K562 (cell line): ENCODE results near the gene RSRC1. TPM values are rescaled to one million over a fixed set of nuclear protein-coding genes. Genes with fewer than 3 reads are reported as not detected.
A peak's percentile ranks its signal among the peaks of the same experiment; 100 is the strongest.

ENCODE experiments used
- ATAC-seq: fragments of 200-7000 bp; cut with Tn5 transposase; 3 replicates; pipeline ENCODE4 v1.9.1; 2020; ENCODE audit warnings: moderate library complexity
- BruUV-seq: library from RNA; stranded (reverse); fragments of 400-500 nt; replicated peaks from 2 replicates; lab custom pipeline; 2021; lab: Mats Ljungman, UMichigan
- CTCF ChIA-PET: fragments of 300-600 bp; formaldehyde crosslinking; extraction: SDS; loops from one replicate; lab custom pipeline; 2021; ENCODE audit warnings: low intra/inter-chr PET ratio; lab: Yijun Ruan, JAX
- POLR2A ChIA-PET: fragments of 300-600, 350-650 bp; sonication (Branson Sonifier 250); formaldehyde crosslinking; extraction: SDS; loops from one replicate; lab custom pipeline; 2021; ENCODE audit warnings: antibody characterized with exemption, inconsistent platforms; lab: Yijun Ruan, JAX
- DNase-seq, 4 experiments: peaks; one replicate each; pipeline versions ENCODE4 v3.0.0 to v3.0.0-alpha.2; 2011 to 2018; ENCODE audit warnings: low spot score in 3 of 4, mixed read lengths in 3 of 4; ENCODE audit errors: extremely low read depth in 1 of 4
- FAIRE-seq: peaks from 2 replicates; lab custom pipeline; 2011; peaks lifted over from hg19 to GRCh38; lab: Jason Lieb, UNC
- H2AFZ ChIP-seq: 2 replicates; pipeline ENCODE4 v1.6.0; 2011; ENCODE audit warnings: low read depth, low read length, control low read depth, inconsistent platforms
- H3K27ac ChIP-seq: fragments of 200-600 bp; 3 replicates; pipeline ENCODE4 v1.8.0; 2011; ENCODE audit warnings: low read depth, mild to moderate bottlenecking, control low read depth, inconsistent platforms, low read length, moderate library complexity, mixed read lengths; ENCODE audit errors: extremely low read depth
- H3K27me3 ChIP-seq, 2 experiments: fragments of 300-600 bp in 1 of 2; 2 replicates in 1 of 2; 3 replicates in 1 of 2; pipeline versions ENCODE4 v1.6.0 to v1.8.0; 2011; ENCODE audit warnings: inconsistent platforms in 2 of 2, low read length in 2 of 2, mild to moderate bottlenecking in 1 of 2, mixed read lengths in 1 of 2, moderate library complexity in 1 of 2; ENCODE audit not compliant: control insufficient read depth in 2 of 2, insufficient read depth in 2 of 2
- H3K36me3 ChIP-seq: fragments of 300-600 bp; 3 replicates; pipeline ENCODE4 v1.8.0; 2011; ENCODE audit warnings: mild to moderate bottlenecking, low read length, inconsistent platforms; ENCODE audit not compliant: control insufficient read depth, insufficient read depth
- H3K4me1 ChIP-seq, 2 experiments: fragments of 200-600 bp in 1 of 2; replicated peaks in 1 of 2; 2 replicates in 1 of 2; 3 replicates in 1 of 2; pipeline versions ENCODE4 v1.5.1 to v1.8.0; 2011; ENCODE audit warnings: inconsistent platforms in 2 of 2, low read length in 2 of 2, mild to moderate bottlenecking in 1 of 2, mixed read lengths in 1 of 2, moderate library complexity in 1 of 2; ENCODE audit not compliant: control insufficient read depth in 2 of 2, insufficient read depth in 2 of 2
- H3K4me2 ChIP-seq: 2 replicates; pipeline ENCODE4 v1.6.1; 2011; ENCODE audit warnings: low read length, control low read depth, inconsistent platforms, mixed read lengths; ENCODE audit not compliant: insufficient read depth
- H3K4me3 ChIP-seq: fragments of 200-600 bp; sonication (generic), shearing (Covaris generic); 2 replicates; pipeline ENCODE4 v1.5.1; 2016; ENCODE audit warnings: control low read depth, inconsistent platforms
- H3K79me2 ChIP-seq: fragments of 200-600 bp; 3 replicates; pipeline ENCODE4 v1.8.0; 2011; ENCODE audit warnings: low read length, inconsistent platforms; ENCODE audit not compliant: control insufficient read depth, insufficient read depth
- H3K9ac ChIP-seq, 2 experiments: 2 replicates each; pipeline versions ENCODE4 v1.6.0 to v1.6.1; 2011; ENCODE audit warnings: low read depth in 2 of 2, low read length in 2 of 2, control low read depth in 1 of 2, inconsistent platforms in 1 of 2, mild to moderate bottlenecking in 1 of 2, mixed read lengths in 1 of 2; ENCODE audit not compliant: insufficient read depth in 1 of 2
- H3K9me1 ChIP-seq: one replicate; pipeline ENCODE4 v1.6.0; 2011; ENCODE audit warnings: inconsistent platforms, mild to moderate bottlenecking, low read length, moderate library complexity; ENCODE audit not compliant: control insufficient read depth, insufficient read depth
- H3K9me3 ChIP-seq: replicated peaks from 2 replicates; pipeline ENCODE4 v1.5.1; 2011; ENCODE audit warnings: low read depth, low read length, inconsistent platforms; ENCODE audit not compliant: control insufficient read depth, insufficient read depth
- H4K20me1 ChIP-seq: replicated peaks from 2 replicates; pipeline ENCODE4 v1.6.1; 2011; ENCODE audit warnings: low read length, inconsistent platforms, mixed read lengths; ENCODE audit not compliant: control insufficient read depth, insufficient read depth
- HDAC2 ChIP-seq: fragments of 450-650 bp; IDR thresholded peaks from 2 replicates; pipeline ENCODE4 v1.6.1; 2016; ENCODE audit warnings: mild to moderate bottlenecking
- HDGF ChIP-seq: fragments of 450-650 bp; IDR thresholded peaks from 2 replicates; pipeline ENCODE4 v1.6.1; 2016
- RFX1 ChIP-seq: fragments of 450-650 bp; IDR thresholded peaks from 2 replicates; pipeline ENCODE4 v1.6.1; 2016; ENCODE audit warnings: mild to moderate bottlenecking, moderate library complexity
- TBL1XR1 ChIP-seq, 2 experiments: IDR thresholded peaks; 2 replicates each; pipeline ENCODE4 v1.6.1; 2012; ENCODE audit warnings: improper control_type of control experiment in 2 of 2, low read length in 2 of 2, mild to moderate bottlenecking in 1 of 2
- ZNF584 ChIP-seq: fragments of 200-800 bp; sonication (Bioruptor generic); IDR thresholded peaks from 2 replicates; pipeline ENCODE4 v1.6.1; 2016; ENCODE audit warnings: low read depth, mild to moderate bottlenecking, missing genetic modification characterization, missing compliant biosample characterization
- ZNF740 ChIP-seq, 3 experiments: fragments of 200-800 bp in 1 of 3; sonication (Bioruptor generic) in 1 of 3; sonication (generic) in 1 of 3; formaldehyde crosslinking in 1 of 3; IDR thresholded peaks; 2 replicates each; pipeline versions ENCODE4 v1.6.1 to v1.8.0; 2016 to 2022; ENCODE audit warnings: mild to moderate bottlenecking in 2 of 3, missing compliant biosample characterization in 2 of 3, missing genetic modification characterization in 2 of 3, missing genetic modification reagents in 1 of 3
- WGBS: fragments of 100-300 bp; shearing (Covaris generic); methylation state at CpG from one replicate; pipeline ENCODE4 v1.1.6; 2016; ENCODE audit warnings: low coverage, mixed read lengths; ENCODE audit not compliant: insufficient coverage; ENCODE audit errors: missing lambda C conversion rate; 5-methylcytosine and 5-hydroxymethylcytosine counted together
- in situ Hi-C: fragments of 300-500 bp; cut with MboI; formaldehyde crosslinking; loops from 4 replicates; pipeline ENCODE4 v1.15.0; 2018; ENCODE audit warnings: inconsistent platforms, mixed read lengths
- intact Hi-C: fragments of 100-400 bp; cut with micrococcal nuclease; formaldehyde crosslinking; loops from 2 replicates; pipeline ENCODE4 v1.14.2; 2022
- polyA plus RNA-seq, 8 experiments: library from polyadenylated mRNA; depleted of rRNA in 4 of 8; stranded (reverse) in 5 of 8; unstranded in 3 of 8; fragments of >200 nt; fragmentation: Nextera tagmentation in 2 of 8; fragmentation: Illumina TruSeq in 1 of 8; extraction: Ambion mirVana in 2 of 8; extraction: Trizol in 1 of 8; gene quantifications; 2 replicates each; pipeline versions ENCODE4 v1.2.1 to v1.2.3, GENCODE V29; 2011 to 2014; ENCODE audit warnings: inconsistent platforms in 1 of 8, missing spikeins in 1 of 8
- total RNA-seq, 7 experiments: library from RNA; depleted of rRNA in 6 of 7; stranded (reverse); fragments of >200 nt in 6 of 7; fragmentation: Illumina TruSeq in 2 of 7; extraction: Trizol in 2 of 7; gene quantifications; 2 replicates each; pipeline versions ENCODE4 v1.2.1 to v1.2.3, GENCODE V29; 2011 to 2021; ENCODE audit warnings: low replicate concordance in 1 of 7

Gene RSRC1
- total and polyA plus RNA-seq, 9 of the 15 experiments (the other 6 are each of a cell fraction or from before 2014, with no cell fraction given): 19.3 to 128 (median 75.5) TPM

- no peak for DNase-seq
- ChIA-PET POLR2A (no interaction called here), CTCF (no interaction called here)
- FAIRE-seq: no peak
- no peaks in the 10 kb centered on the region for H3K9me1 ChIP-seq
- ATAC-seq: no peak
- H3K27ac ChIP-seq: no peak overlapping the region
- no peaks in the 10 kb centered on the region for H3K36me3 ChIP-seq
- intact Hi-C loops: no loop called here
- BruUV-seq: no TSS peak
- WGBS: 30% methylated on average over 7 of the region's 7 CpGs
- H3K4me1 ChIP-seq: no peaks in the 10 kb centered on the region
- H3K9ac ChIP-seq: no peak overlapping the region
- H3K4me2 ChIP-seq: no peak overlapping the region
- no peaks in the 10 kb centered on the region for H3K79me2 ChIP-seq
- no peak overlapping the region for H2AFZ ChIP-seq
- TF ChIP-seq ZNF584 (CRISPR knock-in tag) (no peak), HDGF (no peak), ZNF740 (CRISPR knock-in tag; IDR thresholded peaks at IDR 0.05) (no peak), ZNF740 (tag; IDR thresholded peaks at IDR 0.05) (no peak), HDAC2 (no peak), TBL1XR1 (IDR thresholded peaks at IDR 0.05; ENCODE audit: low read length in 2 of 2) (no peak), RFX1 (peak; percentile 35)
- in situ Hi-C loops: no loop called here
- H4K20me1 ChIP-seq: no peaks in the 10 kb centered on the region
- H3K27me3 ChIP-seq: no peaks in the 10 kb centered on the region
- no peaks in the 10 kb centered on the region for H3K9me3 ChIP-seq
- no peak overlapping the region for H3K4me3 ChIP-seq
Measured at GRCh38 chr3:158508481-158508880, 398.6 kb downstream of the RSRC1 start.
